K562 (cell line): ENCODE data around the gene PGA3. TPM values are rescaled to one million over a fixed set of nuclear protein-coding genes. Genes with fewer than 3 reads are reported as not detected.
"Not testable (repeated sequence)": the region's sequence is repeated elsewhere in the genome, so short reads cannot be mapped to it uniquely, and the experiment has no call there.

ENCODE experiments used
- ATAC-seq: fragments of 200-7000 bp; cut with Tn5 transposase; 3 replicates; pipeline ENCODE4 v1.9.1; 2020; ENCODE audit warnings: moderate library complexity
- BruUV-seq: library from RNA; stranded (reverse); fragments of 400-500 nt; replicated peaks from 2 replicates; lab custom pipeline; 2021; lab: Mats Ljungman, UMichigan
- CTCF ChIA-PET: fragments of 300-600 bp; formaldehyde crosslinking; extraction: SDS; loops from one replicate; lab custom pipeline; 2021; ENCODE audit warnings: low intra/inter-chr PET ratio; lab: Yijun Ruan, JAX
- POLR2A ChIA-PET: fragments of 300-600, 350-650 bp; sonication (Branson Sonifier 250); formaldehyde crosslinking; extraction: SDS; loops from one replicate; lab custom pipeline; 2021; ENCODE audit warnings: antibody characterized with exemption, inconsistent platforms; lab: Yijun Ruan, JAX
- DNase-seq, 4 experiments: peaks; one replicate each; pipeline versions ENCODE4 v3.0.0 to v3.0.0-alpha.2; 2011 to 2018; ENCODE audit warnings: low spot score in 3 of 4, mixed read lengths in 3 of 4; ENCODE audit errors: extremely low read depth in 1 of 4
- FAIRE-seq: peaks from 2 replicates; lab custom pipeline; 2011; peaks lifted over from hg19 to GRCh38; lab: Jason Lieb, UNC
- H2AFZ ChIP-seq: 2 replicates; pipeline ENCODE4 v1.6.0; 2011; ENCODE audit warnings: low read depth, low read length, control low read depth, inconsistent platforms
- H3K27ac ChIP-seq: fragments of 200-600 bp; 3 replicates; pipeline ENCODE4 v1.8.0; 2011; ENCODE audit warnings: low read depth, mild to moderate bottlenecking, control low read depth, inconsistent platforms, low read length, moderate library complexity, mixed read lengths; ENCODE audit errors: extremely low read depth
- H3K27me3 ChIP-seq, 2 experiments: fragments of 300-600 bp in 1 of 2; 2 replicates in 1 of 2; 3 replicates in 1 of 2; pipeline versions ENCODE4 v1.6.0 to v1.8.0; 2011; ENCODE audit warnings: inconsistent platforms in 2 of 2, low read length in 2 of 2, mild to moderate bottlenecking in 1 of 2, mixed read lengths in 1 of 2, moderate library complexity in 1 of 2; ENCODE audit not compliant: control insufficient read depth in 2 of 2, insufficient read depth in 2 of 2
- H3K36me3 ChIP-seq: fragments of 300-600 bp; 3 replicates; pipeline ENCODE4 v1.8.0; 2011; ENCODE audit warnings: mild to moderate bottlenecking, low read length, inconsistent platforms; ENCODE audit not compliant: control insufficient read depth, insufficient read depth
- H3K4me1 ChIP-seq, 2 experiments: fragments of 200-600 bp in 1 of 2; replicated peaks in 1 of 2; 2 replicates in 1 of 2; 3 replicates in 1 of 2; pipeline versions ENCODE4 v1.5.1 to v1.8.0; 2011; ENCODE audit warnings: inconsistent platforms in 2 of 2, low read length in 2 of 2, mild to moderate bottlenecking in 1 of 2, mixed read lengths in 1 of 2, moderate library complexity in 1 of 2; ENCODE audit not compliant: control insufficient read depth in 2 of 2, insufficient read depth in 2 of 2
- H3K4me2 ChIP-seq: 2 replicates; pipeline ENCODE4 v1.6.1; 2011; ENCODE audit warnings: low read length, control low read depth, inconsistent platforms, mixed read lengths; ENCODE audit not compliant: insufficient read depth
- H3K4me3 ChIP-seq: fragments of 200-600 bp; sonication (generic), shearing (Covaris generic); 2 replicates; pipeline ENCODE4 v1.5.1; 2016; ENCODE audit warnings: control low read depth, inconsistent platforms
- H3K79me2 ChIP-seq: fragments of 200-600 bp; 3 replicates; pipeline ENCODE4 v1.8.0; 2011; ENCODE audit warnings: low read length, inconsistent platforms; ENCODE audit not compliant: control insufficient read depth, insufficient read depth
- H3K9ac ChIP-seq, 2 experiments: 2 replicates each; pipeline versions ENCODE4 v1.6.0 to v1.6.1; 2011; ENCODE audit warnings: low read depth in 2 of 2, low read length in 2 of 2, control low read depth in 1 of 2, inconsistent platforms in 1 of 2, mild to moderate bottlenecking in 1 of 2, mixed read lengths in 1 of 2; ENCODE audit not compliant: insufficient read depth in 1 of 2
- H3K9me1 ChIP-seq: one replicate; pipeline ENCODE4 v1.6.0; 2011; ENCODE audit warnings: inconsistent platforms, mild to moderate bottlenecking, low read length, moderate library complexity; ENCODE audit not compliant: control insufficient read depth, insufficient read depth
- H3K9me3 ChIP-seq: replicated peaks from 2 replicates; pipeline ENCODE4 v1.5.1; 2011; ENCODE audit warnings: low read depth, low read length, inconsistent platforms; ENCODE audit not compliant: control insufficient read depth, insufficient read depth
- H4K20me1 ChIP-seq: replicated peaks from 2 replicates; pipeline ENCODE4 v1.6.1; 2011; ENCODE audit warnings: low read length, inconsistent platforms, mixed read lengths; ENCODE audit not compliant: control insufficient read depth, insufficient read depth
- WGBS: fragments of 100-300 bp; shearing (Covaris generic); methylation state at CpG from one replicate; pipeline ENCODE4 v1.1.6; 2016; ENCODE audit warnings: low coverage, mixed read lengths; ENCODE audit not compliant: insufficient coverage; ENCODE audit errors: missing lambda C conversion rate; 5-methylcytosine and 5-hydroxymethylcytosine counted together
- in situ Hi-C: fragments of 300-500 bp; cut with MboI; formaldehyde crosslinking; loops from 4 replicates; pipeline ENCODE4 v1.15.0; 2018; ENCODE audit warnings: inconsistent platforms, mixed read lengths
- intact Hi-C: fragments of 100-400 bp; cut with micrococcal nuclease; formaldehyde crosslinking; loops from 2 replicates; pipeline ENCODE4 v1.14.2; 2022
- polyA plus RNA-seq, 8 experiments: library from polyadenylated mRNA; depleted of rRNA in 4 of 8; stranded (reverse) in 5 of 8; unstranded in 3 of 8; fragments of >200 nt; fragmentation: Nextera tagmentation in 2 of 8; fragmentation: Illumina TruSeq in 1 of 8; extraction: Ambion mirVana in 2 of 8; extraction: Trizol in 1 of 8; gene quantifications; 2 replicates each; pipeline versions ENCODE4 v1.2.1 to v1.2.3, GENCODE V29; 2011 to 2014; ENCODE audit warnings: inconsistent platforms in 1 of 8, missing spikeins in 1 of 8
- total RNA-seq, 7 experiments: library from RNA; depleted of rRNA in 6 of 7; stranded (reverse); fragments of >200 nt in 6 of 7; fragmentation: Illumina TruSeq in 2 of 7; extraction: Trizol in 2 of 7; gene quantifications; 2 replicates each; pipeline versions ENCODE4 v1.2.1 to v1.2.3, GENCODE V29; 2011 to 2021; ENCODE audit warnings: low replicate concordance in 1 of 7

Gene PGA3
- total and polyA plus RNA-seq, 9 of the 15 experiments (the other 6 are each of a cell fraction or from before 2014, with no cell fraction given): 0.15 to 0.18 (median 0.18) TPM; not detected in 6

- intact Hi-C loops, H3K4me1 ChIP-seq, ATAC-seq, CTCF ChIA-PET, FAIRE-seq, H3K4me2 ChIP-seq, H2AFZ ChIP-seq, BruUV-seq, H3K36me3 ChIP-seq, H3K27ac ChIP-seq, H3K9ac ChIP-seq, H3K9me1 ChIP-seq, H3K79me2 ChIP-seq, in situ Hi-C loops, H3K4me3 ChIP-seq, H3K9me3 ChIP-seq, H3K27me3 ChIP-seq, DNase-seq, H4K20me1 ChIP-seq, POLR2A ChIA-PET: not testable (repeated sequence)
- no CpG with 5 or more reads among the region's 8 CpGs for WGBS
Observed at GRCh38 chr11:61222047-61222446, 18.7 kb downstream of the PGA3 start, which contains the start of gene PGA4. Gene PGA4, plus strand, starts transcription at chr11:61222347. Its CDS starts 54 bp downstream, at chr11:61222401.

DNA sequence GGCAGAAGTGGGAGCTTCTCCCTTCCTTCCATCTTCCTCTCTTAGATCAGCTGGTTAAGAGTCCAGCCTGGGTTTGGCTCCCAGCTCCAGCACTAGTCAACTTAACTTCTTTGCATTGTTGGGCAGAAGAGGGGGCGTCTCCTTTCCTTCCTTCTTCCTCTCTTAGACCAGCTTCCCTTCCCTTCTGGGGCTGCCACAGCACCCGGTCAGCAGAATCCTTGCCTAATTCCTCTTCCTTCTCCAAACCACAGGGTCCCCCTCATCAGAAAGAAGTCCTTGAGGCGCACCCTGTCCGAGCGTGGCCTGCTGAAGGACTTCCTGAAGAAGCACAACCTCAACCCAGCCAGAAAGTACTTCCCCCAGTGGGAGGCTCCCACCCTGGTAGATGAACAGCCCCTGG, 19.4 kb downstream of the PGA3 start:
- BruUV-seq, ATAC-seq, POLR2A ChIA-PET, H3K4me1 ChIP-seq, H3K27ac ChIP-seq, CTCF ChIA-PET, intact Hi-C loops, FAIRE-seq, H3K4me2 ChIP-seq, H3K9ac ChIP-seq, H3K79me2 ChIP-seq, H3K9me3 ChIP-seq, H3K9me1 ChIP-seq, H2AFZ ChIP-seq, H3K36me3 ChIP-seq, H3K27me3 ChIP-seq, H3K4me3 ChIP-seq, DNase-seq, H4K20me1 ChIP-seq, in situ Hi-C loops: not testable (repeated sequence)
- WGBS: no CpG with 5 or more reads among the region's 5 CpGs

DNA sequence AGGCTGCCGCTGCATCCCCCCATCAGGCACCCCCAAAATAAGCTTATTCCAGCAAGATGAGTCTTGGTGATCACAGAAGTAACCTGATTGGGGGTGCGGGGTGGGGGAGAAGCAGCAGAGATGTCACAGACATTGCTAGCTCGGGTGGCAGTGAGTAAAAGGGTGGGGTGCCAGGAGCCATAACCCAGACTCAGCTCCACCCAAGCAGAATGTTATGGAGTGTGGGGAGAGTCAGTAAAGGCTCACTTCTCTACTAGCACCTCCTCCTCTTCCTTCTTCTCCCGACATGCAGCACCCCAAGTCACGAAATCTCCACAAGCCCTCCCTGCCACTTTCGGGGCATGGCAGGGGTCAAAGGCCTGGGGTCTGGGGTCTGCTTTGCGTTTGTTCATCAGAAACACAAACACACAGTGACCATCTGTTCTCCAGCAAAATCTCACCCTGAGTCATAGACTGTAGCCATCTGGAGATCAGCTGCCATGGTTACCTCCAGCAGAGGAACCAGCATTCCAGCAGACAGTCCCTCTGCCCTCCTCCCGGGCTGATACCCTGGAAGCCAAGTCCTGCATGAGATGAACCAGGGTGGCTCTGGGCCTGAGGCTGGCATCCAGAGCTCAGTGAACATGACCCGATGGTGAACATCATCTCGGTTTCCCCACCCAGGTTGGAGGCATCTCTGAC, 23.3 kb downstream of the PGA3 start:
- BruUV-seq, H3K36me3 ChIP-seq, H3K9me1 ChIP-seq, H3K4me3 ChIP-seq, H3K27me3 ChIP-seq, H3K4me1 ChIP-seq, in situ Hi-C loops, H3K9me3 ChIP-seq, H2AFZ ChIP-seq, intact Hi-C loops, H3K27ac ChIP-seq, H3K79me2 ChIP-seq, FAIRE-seq, H4K20me1 ChIP-seq, ATAC-seq, DNase-seq, POLR2A ChIA-PET, CTCF ChIA-PET, H3K4me2 ChIP-seq, H3K9ac ChIP-seq: not testable (repeated sequence)
- WGBS: no CpG with 5 or more reads among the region's 10 CpGs

DNA sequence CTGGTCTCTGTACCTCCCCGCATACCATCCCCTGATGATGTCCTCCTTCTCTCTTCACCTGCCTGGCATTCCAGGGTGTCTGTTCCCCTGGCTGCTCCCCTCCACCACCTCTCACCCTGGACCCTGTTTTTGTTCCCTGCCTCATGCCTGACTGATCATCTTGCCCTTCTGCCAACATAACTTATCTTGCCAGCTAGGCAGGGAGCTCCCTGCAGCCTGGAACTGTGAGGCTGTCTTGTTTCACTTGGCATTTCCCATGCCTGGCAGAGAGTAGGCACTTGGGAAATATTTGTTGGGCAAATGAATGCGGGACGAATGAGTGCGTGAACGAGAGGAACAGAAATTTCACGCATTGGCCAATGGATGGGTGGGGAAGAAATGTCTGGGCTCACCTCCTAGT, 26.1 kb downstream of the PGA3 start:
- H3K9me1 ChIP-seq, DNase-seq, POLR2A ChIA-PET, ATAC-seq, H3K27ac ChIP-seq, H2AFZ ChIP-seq, H4K20me1 ChIP-seq, H3K4me2 ChIP-seq, FAIRE-seq, H3K4me3 ChIP-seq, in situ Hi-C loops, H3K27me3 ChIP-seq, H3K9me3 ChIP-seq, H3K79me2 ChIP-seq, intact Hi-C loops, H3K36me3 ChIP-seq, H3K4me1 ChIP-seq, H3K9ac ChIP-seq, CTCF ChIA-PET, BruUV-seq: not testable (repeated sequence)
- no CpG with 5 or more reads among the region's 6 CpGs for WGBS
